Panc1 (cell line): Measurements from ENCODE around the gene ATP2B2. TPM values are rescaled to one million over a fixed set of nuclear protein-coding genes. Genes with fewer than 3 reads are reported as not detected.

Experiments
- ATAC-seq: fragments of 200-7000 bp; cut with Tn5 transposase; 2 replicates; pipeline ENCODE4 v1.9.1; 2020; ENCODE audit warnings: mild to moderate bottlenecking, moderate library complexity
- BruUV-seq: library from RNA; stranded (reverse); fragments of 400-500 nt; replicated peaks from 2 replicates; lab custom pipeline; 2021; lab: Mats Ljungman, UMichigan
- CTCF ChIA-PET: fragments of 300-600 bp; sonication (Branson Sonifier 250); formaldehyde crosslinking; loops from one replicate; lab custom pipeline; 2022; ENCODE audit warnings: antibody characterized with exemption; lab: Charles Lee
- POLR2A ChIA-PET: fragments of 300-600 bp; sonication (Branson Sonifier 250); formaldehyde crosslinking; loops from one replicate; lab custom pipeline; 2022; ENCODE audit warnings: antibody characterized with exemption; lab: Charles Lee
- DNase-seq: peaks from one replicate; pipeline ENCODE4 v3.0.0-alpha.2; 2010; ENCODE audit warnings: low read depth, low spot score
- H3K27ac ChIP-seq: 2 replicates; pipeline ENCODE4 v1.5.1; 2011; ENCODE audit warnings: mild to moderate bottlenecking, low read length, inconsistent platforms
- H3K27me3 ChIP-seq: fragments of 200-500 bp; sonication (Bioruptor generic); 2 replicates; pipeline ENCODE4 v1.6.0; 2014; ENCODE audit warnings: low read length, inconsistent platforms; ENCODE audit not compliant: control insufficient read depth, insufficient read depth
- H3K36me3 ChIP-seq: fragments of 200-500 bp; sonication (Bioruptor generic); 2 replicates; pipeline ENCODE4 v1.5.1; 2014; ENCODE audit warnings: inconsistent platforms, mild to moderate bottlenecking, low read length, moderate library complexity; ENCODE audit not compliant: control insufficient read depth, insufficient read depth
- H3K4me1 ChIP-seq: 2 replicates; pipeline ENCODE4 v1.5.1; 2011; ENCODE audit warnings: inconsistent platforms, mild to moderate bottlenecking, low read length, moderate library complexity; ENCODE audit not compliant: control insufficient read depth, insufficient read depth
- H3K4me3 ChIP-seq, 2 experiments: 2 replicates each; pipeline ENCODE4 v1.5.1; 2011 to 2012; ENCODE audit warnings: low read depth in 2 of 2, low read length in 2 of 2, mild to moderate bottlenecking in 2 of 2, inconsistent platforms in 1 of 2, moderate library complexity in 1 of 2
- H3K9me3 ChIP-seq: fragments of 200-500 bp; sonication (Bioruptor generic); 2 replicates; pipeline ENCODE4 v1.5.1; 2014; ENCODE audit warnings: low read depth, mild to moderate bottlenecking, inconsistent platforms, low read length, moderate library complexity; ENCODE audit not compliant: control insufficient read depth, insufficient read depth
- POLR2AphosphoS5 ChIP-seq: IDR thresholded peaks from 2 replicates; pipeline ENCODE4 v1.6.1; 2012; ENCODE audit warnings: mild to moderate bottlenecking, low read depth, low read length, moderate library complexity
- SIN3A ChIP-seq: IDR thresholded peaks from 2 replicates; pipeline ENCODE4 v1.6.1; 2012; ENCODE audit warnings: low read depth, mild to moderate bottlenecking, low read length, moderate library complexity, borderline replicate concordance; ENCODE audit not compliant: insufficient read depth
- TCF7L2 ChIP-seq: IDR thresholded peaks from 2 replicates; pipeline ENCODE4 v1.6.1; 2011; ENCODE audit warnings: mild to moderate bottlenecking, low read depth, low read length, inconsistent platforms
- in situ Hi-C: cut with HindIII; loops from 2 replicates; pipeline ENCODE4 v1.10.0; 2016; ENCODE audit warnings: low sequenced_read_pairs, low pct_unique_long_range_greater_than_20kb
- intact Hi-C: fragments of 100-400 bp; cut with micrococcal nuclease; formaldehyde crosslinking; loops from one replicate; pipeline ENCODE4 v1.10.0; 2022; ENCODE audit not compliant: unreplicated experiment
- total RNA-seq: library from RNA; stranded (reverse); gene quantifications from one replicate; pipeline ENCODE4 v1.2.1, GENCODE V29; 2021; ENCODE audit not compliant: unreplicated experiment
- TF ChIP-seq, protein P1 (sequence below): fragments of 450-650 bp; IDR thresholded peaks from 2 replicates; pipeline ENCODE4 v1.5.1; 2017; ENCODE audit warnings: mild to moderate bottlenecking
- TF ChIP-seq, protein P2 (sequence below), 2 experiments: IDR thresholded peaks; 2 replicates each; pipeline ENCODE4 v1.6.1; 2011 to 2012; ENCODE audit warnings: low read depth in 2 of 2, control low read depth in 1 of 2, low read length in 1 of 2, mild to moderate bottlenecking in 1 of 2, moderate library complexity in 1 of 2; ENCODE audit not compliant: insufficient read depth in 1 of 2

The ATP2B2 gene
- total RNA-seq, 1 experiment from 2014 or later = not detected

DNA sequence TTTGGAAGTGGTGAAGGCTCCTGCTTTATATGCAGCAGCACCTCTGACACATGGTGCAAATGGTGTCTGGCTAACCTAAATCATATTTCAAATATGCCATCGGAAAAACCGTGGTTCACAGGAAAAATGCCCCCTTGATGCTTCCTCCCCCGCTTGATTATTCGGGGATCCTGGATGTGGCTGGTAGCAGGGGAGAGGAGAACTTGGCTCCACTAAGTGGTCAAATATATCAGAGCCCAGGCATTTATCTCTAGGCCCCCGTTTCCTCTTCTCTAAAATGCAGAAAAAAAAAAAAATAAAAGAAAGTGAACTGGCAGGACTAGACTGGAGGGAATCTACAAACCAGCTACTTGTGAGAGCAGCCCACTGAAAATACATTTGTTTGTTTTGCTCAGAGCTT, 18.2 kb upstream of the ATP2B2 start:
- DNase-seq (no peak), ATAC-seq (no peak)
- no peaks in the 10 kb centered on the region for H3K36me3 ChIP-seq
- no peaks in the 10 kb centered on the region for H3K4me1 ChIP-seq
- H3K4me3 ChIP-seq = no peak overlapping the region
- no TSS peak for BruUV-seq
- CTCF ChIA-PET = no interaction called here
- H3K9me3 ChIP-seq = no peaks in the 10 kb centered on the region
- no peak overlapping the region for H3K27ac ChIP-seq
- no peaks in the 10 kb centered on the region; the same call in 1 of the 2 replicates for H3K27me3 ChIP-seq
- TF ChIP-seq, protein P1, sequence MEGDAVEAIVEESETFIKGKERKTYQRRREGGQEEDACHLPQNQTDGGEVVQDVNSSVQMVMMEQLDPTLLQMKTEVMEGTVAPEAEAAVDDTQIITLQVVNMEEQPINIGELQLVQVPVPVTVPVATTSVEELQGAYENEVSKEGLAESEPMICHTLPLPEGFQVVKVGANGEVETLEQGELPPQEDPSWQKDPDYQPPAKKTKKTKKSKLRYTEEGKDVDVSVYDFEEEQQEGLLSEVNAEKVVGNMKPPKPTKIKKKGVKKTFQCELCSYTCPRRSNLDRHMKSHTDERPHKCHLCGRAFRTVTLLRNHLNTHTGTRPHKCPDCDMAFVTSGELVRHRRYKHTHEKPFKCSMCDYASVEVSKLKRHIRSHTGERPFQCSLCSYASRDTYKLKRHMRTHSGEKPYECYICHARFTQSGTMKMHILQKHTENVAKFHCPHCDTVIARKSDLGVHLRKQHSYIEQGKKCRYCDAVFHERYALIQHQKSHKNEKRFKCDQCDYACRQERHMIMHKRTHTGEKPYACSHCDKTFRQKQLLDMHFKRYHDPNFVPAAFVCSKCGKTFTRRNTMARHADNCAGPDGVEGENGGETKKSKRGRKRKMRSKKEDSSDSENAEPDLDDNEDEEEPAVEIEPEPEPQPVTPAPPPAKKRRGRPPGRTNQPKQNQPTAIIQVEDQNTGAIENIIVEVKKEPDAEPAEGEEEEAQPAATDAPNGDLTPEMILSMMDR = no peak
- TF ChIP-seq TCF7L2 = no peak
- TF ChIP-seq, protein P2, sequence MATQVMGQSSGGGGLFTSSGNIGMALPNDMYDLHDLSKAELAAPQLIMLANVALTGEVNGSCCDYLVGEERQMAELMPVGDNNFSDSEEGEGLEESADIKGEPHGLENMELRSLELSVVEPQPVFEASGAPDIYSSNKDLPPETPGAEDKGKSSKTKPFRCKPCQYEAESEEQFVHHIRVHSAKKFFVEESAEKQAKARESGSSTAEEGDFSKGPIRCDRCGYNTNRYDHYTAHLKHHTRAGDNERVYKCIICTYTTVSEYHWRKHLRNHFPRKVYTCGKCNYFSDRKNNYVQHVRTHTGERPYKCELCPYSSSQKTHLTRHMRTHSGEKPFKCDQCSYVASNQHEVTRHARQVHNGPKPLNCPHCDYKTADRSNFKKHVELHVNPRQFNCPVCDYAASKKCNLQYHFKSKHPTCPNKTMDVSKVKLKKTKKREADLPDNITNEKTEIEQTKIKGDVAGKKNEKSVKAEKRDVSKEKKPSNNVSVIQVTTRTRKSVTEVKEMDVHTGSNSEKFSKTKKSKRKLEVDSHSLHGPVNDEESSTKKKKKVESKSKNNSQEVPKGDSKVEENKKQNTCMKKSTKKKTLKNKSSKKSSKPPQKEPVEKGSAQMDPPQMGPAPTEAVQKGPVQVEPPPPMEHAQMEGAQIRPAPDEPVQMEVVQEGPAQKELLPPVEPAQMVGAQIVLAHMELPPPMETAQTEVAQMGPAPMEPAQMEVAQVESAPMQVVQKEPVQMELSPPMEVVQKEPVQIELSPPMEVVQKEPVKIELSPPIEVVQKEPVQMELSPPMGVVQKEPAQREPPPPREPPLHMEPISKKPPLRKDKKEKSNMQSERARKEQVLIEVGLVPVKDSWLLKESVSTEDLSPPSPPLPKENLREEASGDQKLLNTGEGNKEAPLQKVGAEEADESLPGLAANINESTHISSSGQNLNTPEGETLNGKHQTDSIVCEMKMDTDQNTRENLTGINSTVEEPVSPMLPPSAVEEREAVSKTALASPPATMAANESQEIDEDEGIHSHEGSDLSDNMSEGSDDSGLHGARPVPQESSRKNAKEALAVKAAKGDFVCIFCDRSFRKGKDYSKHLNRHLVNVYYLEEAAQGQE (IDR thresholded peaks at IDR 0.05; ENCODE audit: insufficient read depth in 1 of 2, low read depth in 2 of 2, low read length in 1 of 2) = no peak
- TF ChIP-seq SIN3A = no peak
- no peak for TF ChIP-seq POLR2AphosphoS5
- in situ Hi-C loops = no loop called here
- intact Hi-C loops = no loop called here
- POLR2A ChIA-PET = no interaction called here

DNA sequence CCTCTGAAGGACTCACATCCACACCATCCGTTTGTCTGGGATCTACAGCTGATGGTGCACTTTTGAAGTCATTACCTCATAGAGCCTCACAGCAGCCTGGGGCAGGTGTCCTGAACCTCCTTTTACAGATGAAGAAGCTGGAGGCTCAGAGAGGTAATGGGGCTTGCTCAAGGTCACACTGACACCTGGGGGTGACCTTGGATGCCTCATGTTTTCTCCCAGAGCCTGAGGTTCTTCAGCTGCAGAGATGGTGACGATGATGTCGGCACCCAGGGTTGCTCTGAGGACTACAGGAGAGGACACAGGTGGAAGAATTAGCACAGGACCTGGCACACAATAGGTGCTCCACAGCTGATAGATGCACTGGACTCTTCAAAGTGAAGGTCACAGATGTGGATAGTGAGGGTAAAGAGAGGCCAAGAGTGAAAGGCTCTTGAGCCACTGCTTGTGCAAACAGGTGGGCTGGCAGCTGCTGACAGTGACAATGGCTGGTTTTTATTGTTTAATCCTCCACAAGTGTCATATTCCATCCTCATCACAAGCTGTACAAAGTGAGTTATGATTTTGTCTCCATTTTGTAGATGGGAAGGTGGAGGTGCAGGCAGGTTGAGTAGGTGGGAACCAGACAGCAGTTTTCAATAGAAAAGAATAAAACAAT, 17.4 kb upstream of the ATP2B2 start:
- no peaks in the 10 kb centered on the region for H3K4me1 ChIP-seq
- ATAC-seq = no peak
- no TSS peak for BruUV-seq
- no peaks in the 10 kb centered on the region; the same call in 1 of the 2 replicates for H3K27me3 ChIP-seq
- CTCF ChIA-PET = no interaction called here
- DNase-seq = no peak
- in situ Hi-C loops = no loop called here
- no peak overlapping the region for H3K4me3 ChIP-seq
- H3K27ac ChIP-seq = no peak overlapping the region
- H3K36me3 ChIP-seq = no peaks in the 10 kb centered on the region
- no peaks in the 10 kb centered on the region for H3K9me3 ChIP-seq
- intact Hi-C loops = no loop called here
- POLR2A ChIA-PET = no interaction called here
- TF ChIP-seq POLR2AphosphoS5 (no peak), SIN3A (no peak), TCF7L2 (no peak)
- TF ChIP-seq, protein P1 = no peak
- TF ChIP-seq, protein P2 (IDR thresholded peaks at IDR 0.05; ENCODE audit: insufficient read depth in 1 of 2, low read depth in 2 of 2, low read length in 1 of 2) = no peak
